ENCODE results near the gene PLCXD1.

GRCh38 chrX:319579-320125, 38.5 kb downstream of the PLCXD1 start:
- TF ChIP-seq, protein P1, sequence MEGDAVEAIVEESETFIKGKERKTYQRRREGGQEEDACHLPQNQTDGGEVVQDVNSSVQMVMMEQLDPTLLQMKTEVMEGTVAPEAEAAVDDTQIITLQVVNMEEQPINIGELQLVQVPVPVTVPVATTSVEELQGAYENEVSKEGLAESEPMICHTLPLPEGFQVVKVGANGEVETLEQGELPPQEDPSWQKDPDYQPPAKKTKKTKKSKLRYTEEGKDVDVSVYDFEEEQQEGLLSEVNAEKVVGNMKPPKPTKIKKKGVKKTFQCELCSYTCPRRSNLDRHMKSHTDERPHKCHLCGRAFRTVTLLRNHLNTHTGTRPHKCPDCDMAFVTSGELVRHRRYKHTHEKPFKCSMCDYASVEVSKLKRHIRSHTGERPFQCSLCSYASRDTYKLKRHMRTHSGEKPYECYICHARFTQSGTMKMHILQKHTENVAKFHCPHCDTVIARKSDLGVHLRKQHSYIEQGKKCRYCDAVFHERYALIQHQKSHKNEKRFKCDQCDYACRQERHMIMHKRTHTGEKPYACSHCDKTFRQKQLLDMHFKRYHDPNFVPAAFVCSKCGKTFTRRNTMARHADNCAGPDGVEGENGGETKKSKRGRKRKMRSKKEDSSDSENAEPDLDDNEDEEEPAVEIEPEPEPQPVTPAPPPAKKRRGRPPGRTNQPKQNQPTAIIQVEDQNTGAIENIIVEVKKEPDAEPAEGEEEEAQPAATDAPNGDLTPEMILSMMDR (IDR thresholded peaks at IDR 0.05; ENCODE audit: borderline replicate concordance, extremely low read depth, low read length, poor library complexity, severe bottlenecking), result no peak
- no peak for TF ChIP-seq EZH2 (IDR thresholded peaks at IDR 0.05; ENCODE audit: borderline replicate concordance, low read depth, low read length, severe bottlenecking)

Measured in DND-41 (cell line).